HFF-Myc (cell line): ENCODE data around the gene CACNA1I.

Source experiments
- DNase-seq: peaks from one replicate; pipeline ENCODE4 v3.0.0-alpha.2; 2011; ENCODE audit warnings: low read depth; ENCODE audit errors: extremely low read depth
- H3K4me3 ChIP-seq: replicated peaks from 2 replicates; pipeline ENCODE4 v1.5.1; 2011; ENCODE audit warnings: low read depth, mild to moderate bottlenecking, control low read depth, low read length
- CTCF ChIP-seq: IDR thresholded peaks from 2 replicates; pipeline ENCODE4 v1.5.1; 2012; ENCODE audit warnings: mild to moderate bottlenecking, low read depth, low read length, control low read depth; ENCODE audit errors: missing control alignments

CACNA1I gene

GRCh38 chr22:39734866-39735265 is 164.3 kb downstream of the CACNA1I start:
- no peak for TF ChIP-seq CTCF
- no peak overlapping the region for H3K4me3 ChIP-seq
- no peak for DNase-seq

GRCh38 chr22:39735776-39736175 is 165.2 kb downstream of the CACNA1I start:
- TF ChIP-seq CTCF = no peak
- H3K4me3 ChIP-seq = no peak overlapping the region
- no peak for DNase-seq

DNA sequence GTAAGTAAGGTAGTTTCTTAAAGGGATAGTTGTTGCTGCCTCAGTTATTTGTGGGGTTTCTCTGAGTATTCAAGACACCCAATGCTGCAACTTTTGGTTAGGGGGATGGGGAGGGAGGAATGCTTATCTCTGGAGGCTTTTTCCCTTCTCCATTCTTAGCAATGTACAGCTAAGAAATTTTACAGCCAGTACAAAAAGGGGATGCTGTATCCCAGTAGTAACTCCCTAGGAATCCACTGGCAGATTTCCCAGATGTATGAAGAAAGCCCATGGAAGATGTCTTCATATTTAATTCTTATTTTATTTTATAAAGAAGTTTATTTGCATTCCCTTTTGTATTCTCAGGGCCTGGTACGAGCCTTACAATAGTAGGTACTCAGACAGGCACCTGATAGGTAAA is 168.2 kb downstream of the CACNA1I start:
- TF ChIP-seq CTCF = no peak
- no peak for DNase-seq
- H3K4me3 ChIP-seq = no peak overlapping the region
